GM12878 (cell line): ENCODE measurements around the gene MAFF. TPM values are rescaled to one million over a fixed set of nuclear protein-coding genes. Genes with fewer than 3 reads are reported as not detected.

Experiments
- ASH2L ChIP-seq: fragments of 300-600, 200-600 bp; sonication (generic); IDR thresholded peaks from 2 replicates; pipeline ENCODE4 v1.6.1; 2017; ENCODE audit warnings: low read depth, mild to moderate bottlenecking, borderline replicate concordance
- BHLHE40 ChIP-seq, 2 experiments: fragments of 450-650 bp in 1 of 2; IDR thresholded peaks; 2 replicates each; pipeline ENCODE4 v1.6.1; 2011 to 2017; ENCODE audit warnings: low read depth in 2 of 2, borderline replicate concordance in 1 of 2, improper control_type of control experiment in 1 of 2, low read length in 1 of 2, mild to moderate bottlenecking in 1 of 2
- BRCA1 ChIP-seq: IDR thresholded peaks from 2 replicates; pipeline ENCODE4 v1.6.1; 2011; ENCODE audit warnings: low read depth, low read length, improper control_type of control experiment
- CREM ChIP-seq: IDR thresholded peaks from 2 replicates; pipeline ENCODE4 v1.6.1; 2014; ENCODE audit warnings: antibody characterized with exemption, low read depth
- ETV6 ChIP-seq, 2 experiments: fragments of 450-650 bp in 1 of 2; IDR thresholded peaks in 1 of 2; conservative IDR thresholded peaks in 1 of 2; 2 replicates each; pipeline ENCODE4 v1.6.1; 2014; ENCODE audit warnings: antibody characterized with exemption in 1 of 2, borderline replicate concordance in 1 of 2, low read depth in 1 of 2, mild to moderate bottlenecking in 1 of 2, moderate library complexity in 1 of 2
- IRF3 ChIP-seq: fragments of 450-650 bp; IDR thresholded peaks from 2 replicates; pipeline ENCODE4 v1.6.1; 2014; ENCODE audit warnings: mild to moderate bottlenecking
- MXI1 ChIP-seq: fragments of 150-350 bp; IDR thresholded peaks from 2 replicates; pipeline ENCODE4 v1.6.1; 2011; ENCODE audit warnings: low read depth, mild to moderate bottlenecking, inconsistent platforms, low read length, improper control_type of control experiment
- NBN ChIP-seq: fragments of 450-650 bp; IDR thresholded peaks from 2 replicates; pipeline ENCODE4 v1.6.1; 2016
- NFYB ChIP-seq: IDR thresholded peaks from 2 replicates; pipeline ENCODE4 v1.6.1; 2011; ENCODE audit warnings: low read depth, mild to moderate bottlenecking, low read length, improper control_type of control experiment, moderate library complexity; ENCODE audit not compliant: insufficient read depth
- NKRF ChIP-seq: fragments of 450-650 bp; conservative IDR thresholded peaks from 2 replicates; pipeline ENCODE4 v1.6.1; 2017; ENCODE audit warnings: mild to moderate bottlenecking, moderate library complexity
- PAX8 ChIP-seq: fragments of 450-650 bp; IDR thresholded peaks from 2 replicates; pipeline ENCODE4 v1.6.1; 2017; ENCODE audit warnings: mild to moderate bottlenecking, moderate library complexity
- RELA ChIP-seq: fragments of 450-650 bp; IDR thresholded peaks from 2 replicates; pipeline ENCODE4 v1.8.0; 2014; ENCODE audit warnings: borderline replicate concordance; ENCODE audit not compliant: partially characterized antibody
- RUNX3 ChIP-seq: IDR thresholded peaks from 2 replicates; pipeline ENCODE4 v1.6.1; 2012; ENCODE audit warnings: low read length, inconsistent platforms
- SREBF1 ChIP-seq: IDR thresholded peaks from 2 replicates; pipeline ENCODE4 v1.6.1; 2012; ENCODE audit warnings: mild to moderate bottlenecking, low read length
- SREBF2 ChIP-seq: IDR thresholded peaks from 2 replicates; pipeline ENCODE4 v1.6.1; 2012; ENCODE audit warnings: mild to moderate bottlenecking, low read length
- STAT1 ChIP-seq: fragments of 450-650 bp; conservative IDR thresholded peaks from 2 replicates; pipeline ENCODE4 v1.6.1; 2014; ENCODE audit warnings: antibody characterized with exemption, mild to moderate bottlenecking
- STAT3 ChIP-seq: IDR thresholded peaks from 2 replicates; pipeline ENCODE4 v1.6.1; 2011; ENCODE audit warnings: low read depth, low read length, improper control_type of control experiment
- SUPT20H ChIP-seq: IDR thresholded peaks from 2 replicates; pipeline ENCODE4 v1.6.1; 2011; ENCODE audit warnings: low read depth, mild to moderate bottlenecking, low read length, moderate library complexity, borderline replicate concordance; ENCODE audit not compliant: control insufficient read depth
- SUZ12 ChIP-seq: fragments of 200-600 bp; sonication (generic); IDR thresholded peaks from one replicate; pipeline ENCODE4 v1.6.1; 2018; ENCODE audit warnings: antibody characterized with exemption, mild to moderate bottlenecking; ENCODE audit not compliant: unreplicated experiment
- TCF12 ChIP-seq: IDR thresholded peaks from 2 replicates; pipeline ENCODE4 v1.6.1; 2011; ENCODE audit warnings: low read depth, mild to moderate bottlenecking, low read length
- ZBED1 ChIP-seq: IDR thresholded peaks from 2 replicates; pipeline ENCODE4 v1.6.1; 2016; ENCODE audit warnings: borderline replicate concordance
- ZBTB40 ChIP-seq: fragments of 450-650 bp; IDR thresholded peaks from 2 replicates; pipeline ENCODE4 v1.6.1; 2016; ENCODE audit warnings: mild to moderate bottlenecking, moderate library complexity, borderline replicate concordance
- polyA plus RNA-seq, 11 experiments: library from polyadenylated mRNA; depleted of rRNA in 4 of 11; unstranded in 6 of 11; stranded (reverse) in 5 of 11; fragments of >200 nt; fragmentation: Nextera tagmentation in 4 of 11; fragmentation: Illumina TruSeq in 1 of 11; extraction: Ambion mirVana in 4 of 11; extraction: Trizol in 1 of 11; gene quantifications; 1 replicate in 1 of 11; 2 replicates in 10 of 11; pipeline versions ENCODE4 v1.2.1 to v1.2.3, GENCODE V29; 2011 to 2016; ENCODE audit warnings: inconsistent platforms in 2 of 11, missing spikeins in 2 of 11, low read depth in 1 of 11
- total RNA-seq, 4 experiments: library from RNA; depleted of rRNA in 3 of 4; stranded (reverse); fragments of >200 nt in 3 of 4; fragmentation: Illumina TruSeq in 1 of 4; extraction: Trizol in 1 of 4; gene quantifications; 2 replicates each; pipeline versions ENCODE4 v1.2.1 to v1.2.3, GENCODE V29; 2013 to 2021
- TF ChIP-seq, protein P1 (sequence below): IDR thresholded peaks from 2 replicates; pipeline ENCODE4 v1.6.1; 2012; ENCODE audit warnings: low read depth, low read length, improper control_type of control experiment

Gene MAFF
- total and polyA plus RNA-seq, 10 of the 15 experiments (the other 5 are each of a cell fraction or from before 2014, with no cell fraction given): 0.22 to 2.3 (median 0.81) TPM; not detected in 1

- TF ChIP-seq MXI1: peak; percentile 64; the same call in 1 of the 2 replicates
- TF ChIP-seq IRF3: no peak
- TF ChIP-seq SREBF1: no peak
- no peak for TF ChIP-seq SUZ12
- TF ChIP-seq NKRF: peak; percentile 54; the same call in 1 of the 2 replicates
- no peak for TF ChIP-seq SUPT20H
- TF ChIP-seq SREBF2: no peak
- TF ChIP-seq BRCA1: no peak
- no peak for TF ChIP-seq RELA
- peak; percentile 56 to 84; a peak in 3 of 4 replicates for TF ChIP-seq BHLHE40 (IDR thresholded peaks at IDR 0.05; ENCODE audit: borderline replicate concordance in 1 of 2, low read depth in 2 of 2, low read length in 1 of 2)
- no peak for TF ChIP-seq PAX8
- TF ChIP-seq STAT1: no peak
- TF ChIP-seq ZBED1: no peak
- no peak for TF ChIP-seq ETV6 (conservative IDR thresholded peaks at IDR 0.05 in 1 of 2, IDR thresholded peaks at IDR 0.05 in 1 of 2; ENCODE audit: borderline replicate concordance in 1 of 2, low read depth in 1 of 2)
- no peak for TF ChIP-seq RUNX3
- TF ChIP-seq CREM: 0 out of 2 replicates have a peak, but pooled peaks have one; percentile 20
- TF ChIP-seq, protein P1, sequence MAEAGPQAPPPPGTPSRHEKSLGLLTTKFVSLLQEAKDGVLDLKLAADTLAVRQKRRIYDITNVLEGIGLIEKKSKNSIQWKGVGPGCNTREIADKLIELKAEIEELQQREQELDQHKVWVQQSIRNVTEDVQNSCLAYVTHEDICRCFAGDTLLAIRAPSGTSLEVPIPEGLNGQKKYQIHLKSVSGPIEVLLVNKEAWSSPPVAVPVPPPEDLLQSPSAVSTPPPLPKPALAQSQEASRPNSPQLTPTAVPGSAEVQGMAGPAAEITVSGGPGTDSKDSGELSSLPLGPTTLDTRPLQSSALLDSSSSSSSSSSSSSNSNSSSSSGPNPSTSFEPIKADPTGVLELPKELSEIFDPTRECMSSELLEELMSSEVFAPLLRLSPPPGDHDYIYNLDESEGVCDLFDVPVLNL: no peak
- TF ChIP-seq NFYB: no peak
- no peak for TF ChIP-seq STAT3
- 0 out of 2 replicates have a peak, but pooled peaks have one; percentile 68 for TF ChIP-seq NBN
- TF ChIP-seq ZBTB40: no peak
- TF ChIP-seq ASH2L: no peak
- no peak for TF ChIP-seq TCF12
Observed at GRCh38 chr22:38202437-38203089, 769 bp downstream of the MAFF start (continued).
